Measurements from ENCODE around the gene PRDM7.

PRDM7 gene

GRCh38 chr16:90007015-90007414, 70.1 kb downstream of the PRDM7 start:
- H3K4me3 ChIP-seq (ENCODE audit: low read depth, low read length), result no peak overlapping the region
- TF ChIP-seq CTCF (conservative IDR thresholded peaks at IDR 0.05; ENCODE audit: low read depth, low read length), result no peak
- no peak for DNase-seq (ENCODE audit: low read depth)

Data from choroid plexus epithelial cell (primary cell).